ENCODE results near the gene CCDC13. TPM values are rescaled to one million over a fixed set of nuclear protein-coding genes. Genes with fewer than 3 reads are reported as not detected.
"Not testable (repeated sequence)": the region's sequence is repeated elsewhere in the genome, so short reads cannot be mapped to it uniquely, and the experiment has no call there.

CCDC13 gene
- total and polyA plus RNA-seq, 7 donors, result 0.30 to 1.2 (median 0.64) TPM

DNA sequence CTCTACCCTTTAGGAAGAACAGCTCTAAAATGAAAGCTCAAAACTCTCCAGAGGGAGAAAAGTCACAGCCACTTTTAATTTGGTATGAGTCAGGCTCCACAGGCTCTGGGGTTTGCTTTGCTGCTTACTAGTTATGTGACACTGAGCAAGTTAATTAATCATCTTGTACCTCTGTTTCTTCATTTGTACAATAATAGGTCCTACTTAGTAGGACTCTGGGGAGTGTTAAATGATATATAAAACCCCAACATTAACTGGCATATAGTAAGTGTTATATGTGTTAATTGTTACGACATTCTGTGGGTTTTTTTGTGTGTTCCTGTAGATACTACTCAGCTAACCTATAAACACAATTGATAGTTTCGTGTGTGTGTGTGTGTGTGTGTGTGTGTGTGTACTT is 42.8 kb upstream of the CCDC13 start:
- no peak for ATAC-seq
- DNase-seq, result no peak
- H3K4me1 ChIP-seq, result no peaks in the 10 kb centered on the region
- TF ChIP-seq, protein P1, sequence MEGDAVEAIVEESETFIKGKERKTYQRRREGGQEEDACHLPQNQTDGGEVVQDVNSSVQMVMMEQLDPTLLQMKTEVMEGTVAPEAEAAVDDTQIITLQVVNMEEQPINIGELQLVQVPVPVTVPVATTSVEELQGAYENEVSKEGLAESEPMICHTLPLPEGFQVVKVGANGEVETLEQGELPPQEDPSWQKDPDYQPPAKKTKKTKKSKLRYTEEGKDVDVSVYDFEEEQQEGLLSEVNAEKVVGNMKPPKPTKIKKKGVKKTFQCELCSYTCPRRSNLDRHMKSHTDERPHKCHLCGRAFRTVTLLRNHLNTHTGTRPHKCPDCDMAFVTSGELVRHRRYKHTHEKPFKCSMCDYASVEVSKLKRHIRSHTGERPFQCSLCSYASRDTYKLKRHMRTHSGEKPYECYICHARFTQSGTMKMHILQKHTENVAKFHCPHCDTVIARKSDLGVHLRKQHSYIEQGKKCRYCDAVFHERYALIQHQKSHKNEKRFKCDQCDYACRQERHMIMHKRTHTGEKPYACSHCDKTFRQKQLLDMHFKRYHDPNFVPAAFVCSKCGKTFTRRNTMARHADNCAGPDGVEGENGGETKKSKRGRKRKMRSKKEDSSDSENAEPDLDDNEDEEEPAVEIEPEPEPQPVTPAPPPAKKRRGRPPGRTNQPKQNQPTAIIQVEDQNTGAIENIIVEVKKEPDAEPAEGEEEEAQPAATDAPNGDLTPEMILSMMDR (IDR thresholded peaks at IDR 0.05), result no peak
- no peak overlapping the region for H3K4me3 ChIP-seq
- no peaks in the 10 kb centered on the region for H3K36me3 ChIP-seq (ENCODE audit: insufficient read depth in 1 of 2, low read depth in 1 of 2)
- H3K9me3 ChIP-seq, result no peaks in the 10 kb centered on the region
- intact Hi-C loops (cut with DNase I), result no loop called here
- H3K27ac ChIP-seq, result no peak overlapping the region
- no peaks in the 10 kb centered on the region for H3K27me3 ChIP-seq (ENCODE audit: insufficient read depth in 3 of 3, low read length in 2 of 3)
- WGBS, 3 donors, result 77 to 87% (median 84%) methylated on average over 2 of the region's 2 CpGs

DNA sequence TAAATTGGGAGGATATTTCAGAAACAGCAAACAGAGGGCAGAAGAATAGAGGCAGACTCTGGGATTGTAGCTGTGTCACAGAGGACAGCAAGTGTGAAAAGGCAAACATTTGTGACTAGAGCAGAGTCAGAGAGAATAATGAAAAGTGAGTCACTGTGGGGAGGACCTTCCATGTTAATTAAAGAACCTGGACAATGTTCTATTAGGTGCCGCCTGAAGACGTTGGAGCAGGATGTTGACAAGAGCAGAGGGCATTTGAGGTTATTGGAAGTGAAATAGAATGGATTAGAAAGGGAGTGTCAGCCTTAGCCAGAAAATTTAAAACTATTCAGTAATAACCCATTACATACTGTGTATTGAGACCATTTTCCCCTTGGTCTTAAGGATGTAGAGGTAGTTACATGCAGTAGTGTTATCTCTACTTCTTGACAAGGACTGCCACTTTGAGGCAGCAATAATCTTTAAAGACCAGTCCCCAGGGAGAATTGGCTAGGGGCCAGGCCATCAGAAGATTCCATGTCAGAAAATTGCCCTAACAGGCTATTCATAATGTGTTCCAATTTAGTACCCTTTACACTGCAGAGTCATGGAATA is 42.0 kb upstream of the CCDC13 start:
- DNase-seq, result no peak
- Histone ChIP-seq H3K4me3 (no peak overlapping the region), H3K4me1 (no peaks in the 10 kb centered on the region), H3K36me3 (ENCODE audit: insufficient read depth in 1 of 2, low read depth in 1 of 2) (no peaks in the 10 kb centered on the region), H3K27ac (no peak overlapping the region), H3K9me3 (no peaks in the 10 kb centered on the region), H3K27me3 (ENCODE audit: insufficient read depth in 3 of 3, low read length in 2 of 3) (no peaks in the 10 kb centered on the region)
- 20 to 39% (median 27%) methylated on average over 2 of the region's 2 CpGs for WGBS, 3 donors
- ATAC-seq, result peak in 1 of 4 donors; percentile 36
- TF ChIP-seq, protein P1 (IDR thresholded peaks at IDR 0.05), result no peak
- intact Hi-C loops (cut with DNase I), result no loop called here

DNA sequence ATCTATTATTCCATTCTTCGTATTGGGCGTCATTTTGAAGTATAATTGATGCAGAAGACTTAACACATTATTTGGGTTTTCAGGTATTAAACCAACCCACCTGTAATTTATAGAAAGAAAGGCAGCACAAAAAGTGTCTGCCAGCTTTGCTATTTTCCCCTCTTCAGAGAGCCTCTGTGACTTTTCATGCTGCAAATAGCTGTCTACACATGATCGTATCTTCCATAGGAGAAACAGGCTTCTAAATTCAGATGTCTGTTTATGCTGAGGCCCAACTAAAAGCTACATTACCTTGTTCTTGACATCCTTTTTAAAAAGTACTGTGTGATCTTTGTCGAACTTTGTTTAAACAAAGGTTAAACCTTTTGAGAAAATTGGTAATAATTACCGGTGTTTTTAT is 41.2 kb upstream of the CCDC13 start:
- 83 to 95% (median 86%) methylated on average over 5 of the region's 5 CpGs for WGBS, 3 donors
- ATAC-seq, result no peak
- intact Hi-C loops (cut with DNase I), result no loop called here

DNA sequence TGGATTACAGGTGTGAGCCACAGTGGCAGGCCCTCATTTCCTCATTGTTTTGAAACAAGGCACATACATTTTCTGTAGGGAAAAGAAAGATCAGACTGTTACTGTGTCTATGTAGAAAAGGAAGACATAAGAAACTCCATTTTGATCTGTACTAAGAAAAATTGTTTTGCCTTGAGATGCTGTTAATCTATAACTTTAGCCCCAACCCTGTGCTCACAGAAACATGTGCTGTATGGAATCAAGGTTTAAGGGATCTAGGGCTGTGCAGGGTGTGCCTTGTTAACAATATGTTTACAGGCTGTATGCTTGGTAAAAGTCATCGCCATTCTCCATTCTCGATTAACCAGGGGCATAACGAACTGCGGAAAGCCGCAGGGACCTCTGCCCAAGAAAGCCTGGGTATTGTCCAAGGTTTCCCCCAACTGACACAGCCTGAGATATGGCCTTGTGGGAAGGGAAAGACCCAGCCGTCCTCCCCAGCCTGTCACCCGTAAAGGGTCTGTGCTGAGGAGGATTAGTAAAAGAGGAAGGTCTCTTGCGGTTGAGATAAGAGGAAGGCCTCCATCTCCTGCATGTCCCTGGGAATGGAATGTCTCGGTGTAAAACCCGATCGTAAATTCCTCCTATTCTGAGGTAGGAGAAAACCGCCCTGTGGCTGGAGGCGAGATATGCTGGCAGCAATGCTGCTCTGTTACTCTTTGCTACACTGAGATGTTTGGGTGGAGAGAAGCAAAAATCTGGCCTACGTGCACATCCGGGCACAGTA is 38.2 kb upstream of the CCDC13 start:
- H3K4me1 ChIP-seq; H3K27me3 ChIP-seq (ENCODE audit: insufficient read depth in 3 of 3, low read length in 2 of 3); H3K36me3 ChIP-seq (ENCODE audit: insufficient read depth in 1 of 2, low read depth in 1 of 2); H3K4me3 ChIP-seq; ATAC-seq; DNase-seq; H3K27ac ChIP-seq; H3K9me3 ChIP-seq; intact Hi-C loops (cut with DNase I): not testable (repeated sequence)
- WGBS, 3 donors, result 66 to 77% (median 69%) methylated on average over 15 of the region's 15 CpGs

More for the DNA sequence above, 41.2 kb upstream of the CCDC13 start:
- no peak overlapping the region for H3K4me3 ChIP-seq
- no peaks in the 10 kb centered on the region for H3K36me3 ChIP-seq (ENCODE audit: insufficient read depth in 1 of 2, low read depth in 1 of 2)
- no peaks in the 10 kb centered on the region for H3K4me1 ChIP-seq
- H3K9me3 ChIP-seq, result no peaks in the 10 kb centered on the region
- no peak for DNase-seq
- TF ChIP-seq, protein P1 (IDR thresholded peaks at IDR 0.05), result no peak
- no peaks in the 10 kb centered on the region for H3K27me3 ChIP-seq (ENCODE audit: insufficient read depth in 3 of 3, low read length in 2 of 3)
- H3K27ac ChIP-seq, result no peak overlapping the region

DNA sequence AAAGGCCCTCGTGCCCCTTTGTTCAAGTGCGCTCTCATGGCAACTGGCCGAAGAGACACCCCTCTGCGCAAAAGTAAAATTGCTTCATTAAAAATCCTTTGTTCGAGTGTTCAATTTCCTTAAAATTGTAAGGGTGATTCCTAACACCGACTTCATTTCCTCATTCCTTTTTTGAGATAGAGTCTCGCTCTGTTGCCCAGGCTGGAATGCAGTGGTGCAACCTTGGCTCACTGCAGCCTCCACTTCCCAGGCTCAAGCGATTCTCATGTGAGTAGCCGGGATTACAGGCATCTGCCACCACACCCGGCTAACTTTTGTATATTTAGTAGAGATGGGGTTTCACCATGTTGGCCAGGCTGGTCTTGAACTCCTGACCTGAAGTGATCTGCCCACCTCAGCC is 37.7 kb upstream of the CCDC13 start:
- DNase-seq; H3K27me3 ChIP-seq (ENCODE audit: insufficient read depth in 3 of 3, low read length in 2 of 3); intact Hi-C loops (cut with DNase I); H3K4me3 ChIP-seq; H3K4me1 ChIP-seq; H3K9me3 ChIP-seq; H3K27ac ChIP-seq; ATAC-seq; H3K36me3 ChIP-seq (ENCODE audit: insufficient read depth in 1 of 2, low read depth in 1 of 2): not testable (repeated sequence)
- 82 to 87% (median 86%) methylated on average over 10 of the region's 10 CpGs for WGBS, 3 donors

Measured in psoas muscle (tissue), 8 donors.